NCI-H774 (cell line): ENCODE measurements around the gene TRIM29.

Source experiments
- DNase-seq: peaks from one replicate; lab custom pipeline; 2025; lab: John Stamatoyannopoulos, UW

The TRIM29 gene

DNA sequence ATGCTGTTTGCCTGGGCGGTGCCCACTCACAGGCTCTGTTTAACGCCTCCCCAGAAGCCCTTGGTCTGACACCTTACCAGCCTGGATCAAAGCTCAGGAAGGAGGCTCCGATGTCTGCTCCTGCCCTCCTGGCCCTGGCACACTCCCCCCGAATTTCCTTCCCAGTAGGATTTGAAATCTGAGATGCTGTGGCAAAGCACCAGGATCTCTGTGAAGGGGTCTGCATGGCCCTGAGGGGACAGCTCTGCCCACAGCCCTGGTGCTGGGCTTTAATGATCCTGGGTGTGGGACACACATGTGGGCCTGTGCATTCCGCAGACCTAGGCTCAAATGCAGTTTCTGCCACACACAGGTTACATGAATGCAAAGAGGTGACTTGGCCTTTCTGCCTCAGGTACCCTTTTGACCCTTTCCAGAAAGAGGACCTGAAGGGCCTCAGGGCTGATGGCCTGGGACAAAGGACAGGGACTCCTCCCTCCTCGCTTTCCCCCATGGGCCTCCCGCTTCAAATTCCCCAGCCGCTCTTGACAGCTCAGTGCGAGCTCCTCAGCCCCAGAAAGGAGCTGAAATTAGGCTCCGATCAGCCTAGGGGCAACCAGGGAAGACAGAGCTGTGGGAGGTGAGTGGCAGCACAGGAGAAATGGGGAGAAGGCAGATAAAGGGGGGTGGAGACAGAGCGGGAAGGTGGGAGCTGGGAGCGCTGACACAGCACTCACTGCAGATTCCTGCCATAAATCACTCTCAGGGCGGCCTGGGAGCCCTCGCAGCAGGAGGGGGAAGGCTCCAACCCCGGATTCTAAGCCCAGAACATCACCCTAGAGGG, 41.3 kb downstream of the TRIM29 start:
- no peak for DNase-seq

DNA sequence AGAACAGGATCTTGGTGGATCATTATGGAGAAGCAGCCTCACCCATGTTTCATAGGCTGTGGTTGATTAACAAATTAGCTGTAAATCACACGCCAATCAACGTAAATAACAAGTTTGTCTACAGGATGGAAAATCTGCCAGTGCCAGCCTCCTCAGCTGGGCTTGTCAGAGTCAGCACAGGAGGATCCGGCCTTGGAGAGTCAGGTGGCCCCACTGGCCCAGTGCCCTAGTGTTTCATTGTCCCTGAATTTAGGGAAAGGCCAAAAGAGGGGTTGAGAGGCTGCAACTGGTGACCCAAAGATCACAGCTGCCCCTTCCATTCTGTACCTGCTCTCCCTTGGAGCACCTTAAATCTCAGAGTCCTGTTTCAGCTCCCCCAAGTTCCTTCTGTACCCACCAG, 42.4 kb downstream of the TRIM29 start:
- DNase-seq, result no peak

DNA sequence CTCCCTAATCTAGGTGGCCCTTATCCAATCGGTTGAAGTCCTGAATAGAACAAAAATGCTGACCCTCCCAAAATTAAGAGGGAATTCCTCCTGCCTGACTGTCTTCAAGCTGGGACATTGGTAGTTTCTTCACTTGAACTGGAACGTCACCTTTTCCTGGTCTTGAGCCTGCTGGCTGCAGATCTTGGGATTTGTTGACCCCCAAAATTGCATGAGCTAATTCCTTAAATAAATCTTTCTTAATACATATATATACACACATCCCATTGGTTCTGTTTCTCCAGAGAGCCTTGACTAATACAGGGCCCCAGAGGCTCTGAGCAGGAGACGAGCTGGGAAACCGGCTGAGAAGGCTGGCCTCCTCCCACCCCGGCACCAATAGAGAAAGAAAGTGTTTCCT, 46.2 kb downstream of the TRIM29 start:
- DNase-seq, result no peak

DNA sequence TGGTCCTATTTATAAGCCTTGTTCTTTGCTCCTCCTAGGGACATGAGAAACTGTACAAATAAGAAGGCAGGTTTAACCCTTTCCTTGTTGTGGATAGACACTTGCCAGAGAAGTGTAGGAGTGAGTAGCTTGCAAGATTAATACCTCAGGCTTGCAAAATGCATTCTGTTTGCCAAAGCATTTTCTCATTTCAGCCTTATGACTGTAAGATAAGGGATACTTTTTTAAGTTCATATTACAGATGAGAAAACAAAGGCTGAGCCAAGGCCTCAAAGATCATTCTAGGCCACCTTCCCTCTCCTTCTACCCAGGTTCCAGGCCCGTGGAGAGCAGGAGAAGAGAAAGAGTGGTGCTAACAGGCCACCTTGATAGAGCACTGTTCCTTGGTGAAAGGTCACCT, 46.8 kb downstream of the TRIM29 start:
- DNase-seq, result no peak

DNA sequence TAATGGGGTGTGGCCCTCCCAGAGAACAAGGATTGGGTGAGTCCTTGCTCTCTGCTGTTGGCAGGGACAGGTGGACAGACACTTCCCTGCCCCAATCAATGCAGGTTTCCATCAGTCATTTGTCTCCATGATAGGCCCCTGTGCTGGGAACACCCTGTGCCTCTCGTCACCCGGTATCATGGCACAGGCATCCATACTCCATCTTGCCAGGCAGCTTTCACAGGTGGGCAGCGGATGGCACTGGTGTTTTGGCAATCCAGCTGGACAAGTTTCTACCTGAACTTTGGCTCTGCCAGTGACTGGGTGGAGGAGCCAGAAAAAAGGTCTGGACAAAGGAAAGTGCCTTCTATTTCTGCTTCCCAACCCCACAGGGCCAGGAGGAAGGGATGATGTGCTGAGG, 47.5 kb downstream of the TRIM29 start:
- DNase-seq, result no peak

DNA sequence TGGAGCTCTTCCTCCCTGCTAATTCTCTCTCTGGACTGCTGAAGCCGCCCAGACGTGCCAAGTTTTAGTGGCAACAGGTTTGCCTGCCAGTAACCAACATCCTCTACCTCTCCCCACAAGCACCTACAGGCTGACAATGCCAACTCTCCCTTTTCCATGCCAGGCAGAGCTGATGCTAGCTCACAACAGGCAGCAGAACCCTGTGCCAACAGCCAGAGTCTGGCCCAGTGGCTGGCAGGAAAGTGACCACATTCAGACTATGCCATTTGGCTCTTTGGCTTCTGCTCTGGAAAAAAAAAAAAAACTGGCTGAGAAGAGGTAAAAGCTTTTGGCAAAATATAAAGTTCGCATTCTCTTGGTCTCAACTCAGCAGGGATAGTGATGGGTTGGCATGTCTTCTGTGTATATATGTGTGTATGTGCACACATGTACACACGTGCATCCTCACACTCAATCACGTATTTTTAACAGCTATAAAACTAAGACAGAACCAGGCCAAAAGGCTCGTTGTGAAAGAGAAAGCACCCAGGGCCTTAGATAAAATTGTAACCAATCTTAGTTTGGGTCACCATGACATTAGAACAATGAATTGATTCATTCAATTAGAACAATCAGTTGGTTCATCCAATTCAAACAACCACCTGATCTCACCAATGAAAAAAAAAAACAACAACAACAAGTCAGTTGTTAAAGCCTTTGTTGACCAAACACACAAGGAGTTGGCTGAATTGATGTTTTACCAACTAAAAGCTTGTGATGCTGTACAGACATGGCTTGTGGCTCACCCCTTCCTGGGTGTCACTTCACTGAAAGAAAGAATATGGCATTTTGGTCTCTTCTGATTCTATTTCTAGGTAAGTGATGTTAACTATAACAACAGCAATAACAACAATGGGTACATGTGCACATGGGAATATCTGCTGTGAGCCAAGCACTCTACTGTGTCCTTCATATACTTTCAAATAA, 48.6 kb downstream of the TRIM29 start:
- DNase-seq, result no peak

DNA sequence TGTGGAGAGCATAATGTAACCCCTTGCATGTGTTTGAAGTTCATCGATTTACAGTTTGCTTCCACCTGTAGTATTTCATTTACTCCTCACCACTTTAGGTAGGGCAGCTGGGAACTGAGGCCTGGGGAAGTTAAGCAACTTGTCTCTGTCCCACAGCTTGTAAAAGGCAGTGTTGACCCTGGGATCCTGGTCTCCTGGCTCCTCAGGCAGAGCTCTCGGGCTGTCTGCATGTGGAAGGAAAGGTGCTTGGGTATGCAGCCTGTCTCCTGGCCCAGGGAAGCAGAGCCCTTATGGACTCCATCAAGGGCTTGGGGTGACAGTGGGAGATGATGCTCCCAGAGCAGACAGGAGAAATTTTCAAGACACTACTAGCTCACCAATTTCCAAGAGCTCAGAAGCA, 49.9 kb downstream of the TRIM29 start:
- no peak for DNase-seq

DNA sequence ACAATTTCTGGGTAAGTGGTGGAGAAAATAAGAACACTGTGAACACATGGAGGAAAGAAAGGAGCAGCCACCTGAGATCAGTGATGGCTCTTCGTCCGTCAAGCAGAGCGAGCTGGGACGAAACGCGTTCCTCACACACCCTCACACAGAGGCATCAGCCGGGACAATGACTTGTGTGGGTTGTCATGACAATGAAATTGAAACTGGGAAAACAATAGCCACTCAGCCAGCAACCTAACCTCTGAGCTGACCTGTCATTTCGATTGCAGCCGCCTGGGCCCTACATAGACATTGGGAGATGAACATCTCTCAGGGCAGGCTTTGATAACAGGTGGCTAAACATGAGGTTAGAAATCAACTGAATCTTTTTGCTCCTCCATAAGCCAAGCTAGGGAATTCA, 51.3 kb downstream of the TRIM29 start:
- DNase-seq, result no peak

DNA sequence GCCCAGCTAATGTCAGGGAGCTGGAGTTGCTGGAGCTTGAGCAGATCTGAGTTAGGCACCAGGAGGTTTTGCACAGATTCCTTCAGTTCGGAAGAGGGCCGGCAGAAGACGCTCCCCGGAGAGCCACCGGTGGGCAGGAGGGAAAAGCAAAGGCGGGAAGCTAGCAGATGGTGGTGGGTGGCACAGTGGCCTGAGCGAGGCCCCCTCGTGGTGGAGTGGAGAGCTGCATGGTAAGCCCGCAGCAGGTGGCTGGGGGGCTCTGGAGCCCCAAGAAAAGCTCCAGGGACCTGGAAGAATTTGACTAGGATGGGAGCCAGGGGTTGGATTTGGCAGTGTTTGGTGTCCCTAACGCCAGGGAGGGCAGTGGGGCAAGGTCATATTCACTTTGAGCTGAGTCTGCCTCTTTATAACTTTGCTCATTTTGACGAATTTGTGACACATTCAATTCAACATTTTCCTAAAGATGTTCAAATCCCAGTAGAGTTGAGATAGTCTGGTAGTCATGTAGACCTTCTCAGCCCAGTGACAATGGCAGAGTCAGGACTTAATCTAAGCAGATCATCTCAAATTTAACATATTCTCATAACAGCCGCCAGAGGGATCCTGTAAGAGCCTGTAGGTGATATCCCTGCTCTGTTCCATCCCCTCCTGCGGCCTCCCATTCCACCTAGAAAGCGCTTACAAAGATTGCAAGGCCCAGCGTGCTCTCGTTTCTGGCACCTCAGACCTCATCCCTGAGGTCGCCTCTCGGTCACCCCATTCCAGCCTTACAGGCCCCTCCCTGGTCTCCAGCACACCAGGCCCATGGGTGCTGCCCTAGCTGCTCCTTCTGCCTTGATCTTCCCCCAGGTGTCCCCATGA, 57.9 kb downstream of the TRIM29 start:
- DNase-seq, result no peak

DNA sequence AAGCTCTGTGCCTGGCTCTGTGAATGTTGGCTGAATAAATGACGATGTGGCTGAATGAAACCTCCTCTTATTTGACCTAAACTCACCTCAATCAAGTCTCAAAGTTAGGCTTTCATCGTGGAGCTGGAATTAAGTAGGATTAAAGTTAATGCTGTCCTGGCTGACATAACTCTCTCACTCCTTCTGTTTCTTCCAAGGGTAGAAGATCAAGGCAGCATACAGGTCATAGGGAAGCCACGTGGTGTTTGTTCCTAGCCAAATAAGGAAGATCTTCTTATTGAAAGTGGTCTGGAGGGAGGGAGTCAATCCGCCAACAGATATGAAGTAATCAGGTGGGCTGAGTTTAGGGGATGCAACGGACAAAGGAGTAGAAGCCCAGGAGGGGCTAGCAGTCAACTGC, 59.5 kb downstream of the TRIM29 start:
- DNase-seq, result no peak

DNA sequence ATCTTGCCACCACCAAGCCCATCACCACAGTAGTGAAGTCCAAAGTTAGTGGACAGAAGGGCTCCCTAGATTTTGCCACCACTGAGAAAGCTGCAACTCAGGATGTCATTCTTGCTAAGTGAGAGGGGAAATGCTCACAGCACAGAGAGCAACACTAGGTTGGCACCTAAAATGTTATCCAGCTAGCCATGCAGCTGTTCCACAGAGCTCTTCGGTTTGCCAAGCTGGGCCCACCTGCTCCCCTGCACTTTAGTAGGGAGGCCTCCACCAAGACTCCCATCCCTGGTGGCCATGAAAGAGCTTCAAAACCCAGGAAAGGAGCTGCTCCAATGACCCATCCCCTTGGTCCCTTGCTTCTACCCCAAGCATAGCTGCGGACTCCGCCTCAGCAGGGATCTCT, 63.8 kb downstream of the TRIM29 start:
- DNase-seq, result no peak

DNA sequence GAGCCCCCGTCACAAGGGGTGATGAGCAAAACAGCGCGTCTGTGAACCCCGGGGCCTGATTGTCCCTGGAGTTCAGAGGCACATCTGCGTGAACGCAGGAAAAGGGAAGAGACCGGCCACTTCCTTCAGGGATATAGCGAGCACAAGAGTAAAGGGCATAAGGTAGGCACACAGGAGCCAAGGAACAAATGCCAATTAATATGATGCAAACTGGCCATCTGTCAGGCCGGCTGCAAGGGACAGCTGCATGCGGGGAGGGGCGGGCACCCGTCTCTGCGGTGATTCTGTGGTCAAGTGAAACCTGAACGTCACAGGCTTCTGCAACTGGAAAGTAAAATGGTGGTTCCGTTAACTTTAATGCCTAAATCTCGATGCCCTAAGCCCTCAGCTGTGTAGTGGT, 64.7 kb downstream of the TRIM29 start:
- DNase-seq, result peak; percentile 10

DNA sequence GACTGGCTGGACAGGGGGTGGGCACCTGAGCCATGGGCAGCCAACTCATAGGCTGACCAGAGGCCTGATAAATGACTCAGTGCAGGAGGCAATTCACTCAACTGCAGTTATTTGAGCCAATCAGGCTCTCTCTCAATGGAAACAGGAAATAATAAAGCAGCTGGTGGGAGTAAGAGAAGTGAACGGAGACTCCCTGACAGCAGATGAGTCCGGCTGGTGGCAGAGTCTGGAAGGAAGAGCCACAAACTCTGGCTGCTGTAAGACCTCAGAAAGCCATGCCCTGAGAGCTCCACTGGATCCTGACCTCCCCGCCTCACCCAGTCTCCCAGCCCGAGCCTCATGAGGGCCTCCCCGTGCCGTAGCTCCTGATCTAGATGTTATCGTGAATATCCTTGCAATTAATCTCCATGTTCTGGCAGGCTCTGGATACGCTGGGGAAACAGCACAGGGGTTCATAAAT, 69.8 kb downstream of the TRIM29 start:
- DNase-seq, result peak; percentile 61

DNA sequence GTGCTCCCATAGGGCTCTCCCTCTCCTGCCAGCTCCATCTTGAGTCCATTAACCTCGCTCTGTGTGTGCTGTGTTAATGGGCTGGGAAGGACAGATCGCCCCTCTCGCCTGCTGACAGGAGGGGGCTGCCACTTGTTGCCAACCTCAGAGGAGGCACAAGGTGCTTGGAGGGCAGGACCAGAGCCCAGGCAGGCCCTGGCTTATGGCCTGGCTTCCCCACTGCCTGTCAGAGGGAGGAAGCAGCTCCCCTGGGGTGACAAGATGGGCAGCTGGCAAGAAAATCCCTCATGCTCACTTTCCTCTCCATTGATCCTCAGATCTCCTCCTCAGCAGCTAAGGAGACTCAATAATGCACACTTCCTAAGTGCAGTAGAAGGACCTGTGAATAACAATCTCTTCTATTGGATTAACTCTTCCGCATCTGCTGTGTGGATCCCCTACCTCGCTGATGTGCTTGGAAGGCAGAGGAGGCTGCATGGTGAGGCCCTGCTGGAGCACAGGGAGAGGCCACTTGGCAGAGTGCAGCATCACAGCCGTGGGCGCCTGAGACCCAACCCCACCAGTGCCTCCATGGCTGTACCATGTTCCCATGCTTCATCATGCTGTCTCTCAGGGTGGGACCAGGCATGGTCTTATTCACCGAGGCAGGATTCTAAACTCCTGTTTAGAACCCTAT, 70.3 kb downstream of the TRIM29 start:
- no peak for DNase-seq

DNA sequence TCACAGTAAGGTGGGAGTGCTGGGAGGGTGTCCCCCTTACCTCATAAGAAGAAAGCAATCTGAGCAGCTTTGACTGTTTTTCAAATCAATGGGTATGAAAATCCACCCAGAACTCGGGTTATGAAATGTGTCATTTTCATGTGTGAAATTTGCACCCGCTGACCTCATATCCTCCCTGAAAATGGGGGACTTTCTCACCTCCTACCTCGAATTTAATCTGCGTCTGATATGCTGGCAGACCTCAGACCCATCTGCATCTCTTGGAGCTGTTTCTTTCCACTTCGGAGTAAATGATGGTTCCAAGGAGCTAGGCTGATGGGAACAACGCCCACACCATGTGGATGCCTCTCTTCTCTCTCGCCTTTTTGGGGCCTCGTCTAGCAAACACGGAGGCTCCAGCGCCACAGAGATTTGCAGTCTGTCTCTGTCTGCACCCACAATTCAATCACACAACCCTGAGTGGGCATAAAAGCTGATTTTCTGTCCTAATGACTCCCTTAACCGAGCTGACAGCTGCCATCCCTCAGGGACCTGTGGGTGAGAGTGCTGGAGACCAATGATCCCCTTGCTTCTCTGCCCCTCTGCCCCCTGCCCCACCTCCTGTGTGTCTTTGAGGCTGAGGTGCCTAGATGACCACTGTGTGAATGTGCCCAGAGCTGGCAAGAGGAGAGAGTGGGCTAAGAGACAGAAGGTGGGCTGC, 71.0 kb downstream of the TRIM29 start:
- DNase-seq, result no peak

DNA sequence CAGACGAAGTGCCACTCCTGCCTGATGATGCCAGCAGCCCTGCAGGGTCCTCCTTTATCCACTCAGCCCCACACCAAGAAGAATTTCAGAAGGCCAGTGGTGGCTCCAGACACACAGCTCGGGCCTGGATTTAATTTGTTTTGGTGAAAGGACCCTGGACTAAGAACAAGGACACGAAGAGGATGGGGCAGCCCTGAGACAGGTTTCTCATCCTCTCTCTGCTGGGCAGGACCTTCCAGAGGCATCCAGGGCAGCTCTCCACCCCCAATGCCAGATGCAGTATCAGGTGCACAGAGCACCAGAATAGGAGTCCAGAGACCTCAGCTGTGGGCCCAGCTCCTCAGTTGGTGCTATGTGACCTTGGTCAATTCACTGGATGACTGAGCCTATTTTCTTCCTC, 72.0 kb downstream of the TRIM29 start:
- DNase-seq, result no peak

DNA sequence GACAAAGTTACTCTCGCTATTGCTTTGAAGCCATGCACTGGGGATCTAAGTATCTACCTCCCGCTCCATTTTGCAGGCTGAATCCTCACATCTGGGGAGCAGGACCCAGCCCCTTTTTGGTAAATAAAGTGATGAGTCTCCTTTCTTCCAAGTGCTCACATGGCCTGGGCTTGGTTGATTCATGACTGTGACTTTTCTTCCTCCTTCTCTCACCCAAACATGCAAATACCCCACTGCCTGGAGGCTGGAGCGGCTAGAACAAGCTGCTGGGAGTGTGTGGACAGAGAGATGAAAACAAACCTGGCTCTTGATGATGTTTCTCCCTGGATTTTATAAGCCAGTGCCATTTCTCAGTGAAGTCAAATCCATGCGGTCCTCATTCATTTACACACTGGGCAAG, 72.7 kb downstream of the TRIM29 start:
- no peak for DNase-seq

DNA sequence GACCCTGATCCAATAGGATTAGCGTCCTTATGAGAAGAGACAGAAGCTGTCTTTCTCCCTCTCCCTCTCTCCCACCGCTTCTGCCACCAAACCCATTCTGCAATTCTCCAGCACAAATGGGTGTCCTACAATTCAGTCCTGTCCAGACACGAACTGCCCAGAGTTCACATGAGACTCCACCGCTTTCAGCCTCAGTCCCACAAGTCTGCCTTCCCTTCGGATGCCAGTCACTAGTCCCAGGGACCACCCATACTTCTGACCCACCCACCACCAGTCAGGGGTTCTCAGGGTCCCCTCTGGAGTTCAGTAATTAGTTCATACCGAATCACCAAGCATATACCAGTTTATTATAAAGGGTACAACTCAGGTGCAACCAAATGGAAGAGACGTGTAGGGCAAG, 73.6 kb downstream of the TRIM29 start:
- DNase-seq, result no peak

DNA sequence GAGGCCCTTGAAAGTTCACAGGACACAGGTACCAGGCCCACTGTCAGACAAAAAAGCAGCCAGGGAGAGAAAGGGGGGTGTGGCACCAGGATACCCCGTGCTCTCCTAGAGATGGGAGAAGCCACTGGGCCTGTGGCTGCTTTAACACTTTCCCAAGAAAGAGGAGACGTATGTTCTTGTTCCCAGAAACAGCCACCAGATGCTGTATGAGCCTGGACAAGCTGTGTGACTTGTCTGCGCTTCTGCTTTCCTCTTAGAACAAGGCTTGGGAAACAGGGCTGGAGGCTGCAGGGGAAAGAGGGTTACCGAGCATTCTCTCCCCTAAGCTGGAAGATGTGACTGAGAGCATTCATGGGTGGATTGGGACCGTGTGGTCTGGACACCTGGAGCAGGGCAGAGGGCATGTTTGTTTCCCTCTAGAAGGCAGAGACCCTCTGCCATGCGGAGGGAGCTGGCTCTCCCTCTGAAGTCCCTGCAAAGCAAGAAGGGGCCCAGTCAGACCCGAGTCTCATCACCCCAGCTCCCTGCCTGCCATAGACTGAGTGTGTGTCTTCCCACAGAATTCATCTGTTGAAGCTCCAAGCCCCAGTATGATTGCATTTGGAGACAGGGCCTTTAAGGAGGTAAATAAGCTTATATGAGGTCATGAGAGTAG, 74.1 kb downstream of the TRIM29 start:
- no peak for DNase-seq

DNA sequence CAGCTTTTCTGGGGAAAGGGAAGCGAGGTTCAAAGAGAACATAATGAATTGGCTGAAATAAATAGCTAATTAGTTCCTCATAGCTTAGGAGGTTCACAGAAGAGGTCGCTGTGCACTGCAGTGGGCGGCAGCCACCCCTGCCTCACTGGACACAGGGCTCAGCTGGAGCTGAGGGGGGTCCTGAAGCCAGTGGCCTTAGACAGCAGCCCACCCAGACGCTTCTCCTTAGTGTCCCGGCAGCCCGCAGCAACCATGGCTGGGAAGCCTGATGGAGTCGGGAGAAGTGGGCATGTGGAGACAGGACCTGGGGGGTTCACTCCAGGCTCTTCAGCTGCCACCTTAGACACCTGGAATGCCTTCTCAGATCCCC, 75.4 kb downstream of the TRIM29 start:
- DNase-seq, result no peak
